ENCODE results near the gene TESK2. TPM values are rescaled to one million over a fixed set of nuclear protein-coding genes. Genes with fewer than 3 reads are reported as not detected.

The TESK2 gene
- polyA plus RNA-seq, 3 donors, result 3.9 to 13.1 (median 4.1) TPM

- no peak for DNase-seq
- Histone ChIP-seq H3K9me3 (replicated peaks in 1 of 2; ENCODE audit: control insufficient read depth in 1 of 2, insufficient read depth in 1 of 2, low read length in 2 of 2) (no peaks in the 10 kb centered on the region), H2AFZ (ENCODE audit: insufficient read depth, low read depth, low read length, poor library complexity, severe bottlenecking) (no peak overlapping the region), H3K4me3 (replicated peaks in 1 of 3; ENCODE audit: low read depth in 2 of 3, low read length in 3 of 3) (no peak overlapping the region), H3K79me2 (ENCODE audit: insufficient read depth, low read length) (no peaks in the 10 kb centered on the region), H4K20me1 (ENCODE audit: insufficient read depth, low read length) (no peaks in the 10 kb centered on the region), H3K27me3 (ENCODE audit: control insufficient read depth in 2 of 2, insufficient read depth in 2 of 2, low read length in 2 of 2) (no peaks in the 10 kb centered on the region), H3K27ac (ENCODE audit: low read depth in 1 of 2, low read length in 2 of 2) (no peak overlapping the region), H3K36me3 (replicated peaks in 1 of 2; ENCODE audit: control insufficient read depth in 1 of 2, insufficient read depth in 2 of 2, low read length in 2 of 2) (peaks cover 22 to 36% of the 10 kb centered on the region in 2 donors), H3K9ac (ENCODE audit: insufficient read depth, low read length, poor library complexity, severe bottlenecking) (no peak overlapping the region), H3K4me1 (ENCODE audit: control insufficient read depth in 1 of 2, insufficient read depth in 2 of 2, low read length in 2 of 2) (no peaks in the 10 kb centered on the region), H3K4me2 (replicated peaks; ENCODE audit: extremely low read depth, low read length, poor library complexity, severe bottlenecking) (no peak overlapping the region)
- no peaks in the 10 kb centered on the region for H3K4me1 Mint-ChIP-seq
- no peaks in the 10 kb centered on the region for H3K9me3 Mint-ChIP-seq
- peaks cover 29 to 39% of the 10 kb centered on the region in 2 donors for H3K36me3 Mint-ChIP-seq
- intact Hi-C loops (cut with micrococcal nuclease), result loop anchor here in 1 of 2 donors (10.0 kb wide), 1 partner anchor 226 kb away; no protein-coding TSS in a partner anchor
- H3K27me3 Mint-ChIP-seq (ENCODE audit: low read depth in 3 of 3), result peaks cover 0 to 1% (median 0%) of the 10 kb centered on the region in 3 donors
- TF ChIP-seq CTCF (IDR thresholded peaks at IDR 0.05), result no peak
- WGBS (ENCODE audit: insufficient coverage), result 100% methylated on average over 3 of the region's 3 CpGs
- H3K27ac Mint-ChIP-seq, result no peak overlapping the region
- H3K4me3 Mint-ChIP-seq, result no peak overlapping the region
These were observed 141.8 kb downstream of the TESK2 start for GRCh38 chr1:45348966-45349677.

GRCh38 chr1:45348609-45348965 lies 142.4 kb downstream of the TESK2 start:
- WGBS (ENCODE audit: insufficient coverage), result 89% methylated on average over 1 of the region's 1 CpG

More at GRCh38 chr1:45348609-45348965, 142.4 kb downstream of the TESK2 start:
- Histone ChIP-seq H3K79me2 (ENCODE audit: insufficient read depth, low read length) (no peaks in the 10 kb centered on the region), H3K4me2 (replicated peaks; ENCODE audit: extremely low read depth, low read length, poor library complexity, severe bottlenecking) (no peak overlapping the region), H2AFZ (ENCODE audit: insufficient read depth, low read depth, low read length, poor library complexity, severe bottlenecking) (no peak overlapping the region), H3K4me1 (ENCODE audit: control insufficient read depth in 1 of 2, insufficient read depth in 2 of 2, low read length in 2 of 2) (no peaks in the 10 kb centered on the region), H3K27me3 (ENCODE audit: control insufficient read depth in 2 of 2, insufficient read depth in 2 of 2, low read length in 2 of 2) (no peaks in the 10 kb centered on the region), H3K4me3 (replicated peaks in 1 of 3; ENCODE audit: low read depth in 2 of 3, low read length in 3 of 3) (no peak overlapping the region), H4K20me1 (ENCODE audit: insufficient read depth, low read length) (no peaks in the 10 kb centered on the region), H3K9ac (ENCODE audit: insufficient read depth, low read length, poor library complexity, severe bottlenecking) (no peak overlapping the region), H3K36me3 (replicated peaks in 1 of 2; ENCODE audit: control insufficient read depth in 1 of 2, insufficient read depth in 2 of 2, low read length in 2 of 2) (peaks cover 27 to 42% of the 10 kb centered on the region in 2 donors), H3K9me3 (replicated peaks in 1 of 2; ENCODE audit: control insufficient read depth in 1 of 2, insufficient read depth in 1 of 2, low read length in 2 of 2) (no peaks in the 10 kb centered on the region), H3K27ac (ENCODE audit: low read depth in 1 of 2, low read length in 2 of 2) (no peak overlapping the region)
- intact Hi-C loops (cut with micrococcal nuclease), result loop anchor here in 1 of 2 donors (10.0 kb wide), 1 partner anchor 226 kb away; no protein-coding TSS in a partner anchor
- Mint-ChIP-seq H3K4me1 (no peaks in the 10 kb centered on the region), H3K36me3 (peaks cover 34 to 44% of the 10 kb centered on the region in 2 donors), H3K27ac (no peak overlapping the region), H3K27me3 (ENCODE audit: low read depth in 3 of 3) (peaks cover 0 to 1% (median 0%) of the 10 kb centered on the region in 3 donors), H3K9me3 (no peaks in the 10 kb centered on the region), H3K4me3 (no peak overlapping the region)
- TF ChIP-seq CTCF (IDR thresholded peaks at IDR 0.05), result no peak
- DNase-seq, result no peak

All from CD14-positive monocyte (primary cell).